Right hindlimb (tissue), 1 donor: ENCODE measurements around the gene PLCD1.
A peak's percentile ranks its signal among the peaks of the same experiment; 100 is the strongest.

ENCODE experiments used
- DNase-seq: peaks from one replicate; pipeline ENCODE4 v3.0.0-alpha.2; 2018

The PLCD1 gene

DNA sequence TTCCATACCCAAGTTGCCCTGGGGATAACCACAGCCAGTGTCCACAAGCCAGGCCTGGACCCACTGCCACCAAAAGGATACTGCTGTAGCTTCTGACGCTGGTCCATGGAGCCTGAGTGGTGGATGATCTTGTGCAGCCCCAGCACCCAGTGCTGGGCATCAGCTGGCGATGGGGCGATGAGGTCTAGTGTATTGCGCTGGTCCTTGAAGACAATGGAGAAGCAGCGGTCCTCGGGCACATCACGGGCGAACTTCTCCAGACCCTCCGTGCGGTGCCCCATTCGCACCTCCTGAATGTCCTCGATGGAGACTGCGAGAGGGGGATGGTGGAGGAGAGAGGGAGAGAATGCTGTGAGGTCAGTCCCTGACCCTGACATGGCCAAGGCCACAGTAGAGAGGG, 13.0 kb downstream of the PLCD1 start:
- DNase-seq = peak; percentile 14

GRCh38 chr3:38015984-38016383, 13.5 kb downstream of the PLCD1 start:
- DNase-seq = no peak

DNA sequence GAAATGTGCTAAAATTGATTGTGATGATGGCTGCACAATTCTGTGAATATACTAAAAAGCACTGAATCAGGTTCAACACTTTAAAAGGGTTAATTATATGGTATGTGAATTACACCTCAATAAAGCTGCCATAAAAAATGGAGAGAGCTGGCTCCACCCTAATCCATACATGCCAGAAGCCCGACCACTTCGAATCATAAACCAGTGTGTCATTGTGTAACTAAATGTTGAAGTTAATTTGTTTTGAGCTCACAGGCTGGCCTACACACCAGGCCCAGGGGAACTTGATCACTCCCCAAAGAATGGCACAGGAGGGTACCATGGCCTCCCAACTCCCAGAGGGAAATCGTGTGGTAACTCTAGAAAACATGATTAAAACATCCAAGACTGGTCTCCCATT, 14.0 kb downstream of the PLCD1 start:
- no peak for DNase-seq

- no peak for DNase-seq
Measured at GRCh38 chr3:38011111-38011510, 18.3 kb downstream of the PLCD1 start.

GRCh38 chr3:38009807-38010591, 19.4 kb downstream of the PLCD1 start:
- DNase-seq = no peak

DNA sequence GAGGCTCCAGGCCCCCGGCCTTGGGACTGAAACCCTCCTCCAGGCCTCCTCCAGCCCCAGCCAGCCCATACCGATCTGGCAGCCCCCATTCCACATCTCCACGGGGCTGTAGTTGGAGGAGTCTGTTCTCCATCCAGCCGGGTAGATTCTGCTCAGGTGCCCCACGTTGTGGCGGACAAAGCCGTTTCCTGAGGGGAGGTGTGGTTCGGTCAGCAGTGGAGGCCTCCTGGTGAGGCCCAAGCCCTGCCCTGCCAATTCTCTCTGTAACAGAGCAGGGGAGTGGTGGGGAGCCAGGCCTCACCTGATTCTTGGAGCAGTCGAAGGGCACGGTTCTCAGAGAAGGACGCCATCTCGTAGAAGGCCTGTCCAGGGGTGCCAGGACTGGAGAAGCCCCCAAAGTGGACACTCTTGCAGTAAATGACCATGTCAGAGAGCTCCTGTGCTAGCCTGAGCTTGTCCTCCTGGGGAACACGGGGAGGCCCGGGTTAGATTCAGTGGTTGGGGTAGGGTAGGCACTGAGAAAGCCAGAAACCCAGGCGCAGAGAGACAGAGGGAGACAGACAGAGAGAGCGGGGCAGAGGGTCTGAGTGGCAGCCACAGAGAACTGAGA, 20.4 kb downstream of the PLCD1 start:
- DNase-seq = no peak

GRCh38 chr3:38008191-38008701, 21.2 kb downstream of the PLCD1 start:
- DNase-seq = no peak

DNA sequence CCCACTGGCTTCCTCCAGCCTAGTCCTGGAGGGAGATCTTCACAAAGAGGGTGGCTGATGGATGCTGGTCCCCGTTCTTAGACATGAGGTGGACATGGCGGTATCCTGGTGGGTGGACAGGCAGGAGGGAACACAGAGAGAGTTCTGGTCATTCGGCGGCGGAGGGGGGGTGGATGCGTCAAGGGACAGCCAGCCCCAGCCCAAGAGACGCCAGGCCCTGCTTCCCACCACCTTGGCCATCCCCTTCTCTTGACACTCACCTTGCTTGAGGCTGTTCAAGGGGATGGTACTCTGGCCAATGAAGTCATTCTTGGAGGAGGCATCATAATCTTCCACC, 21.7 kb downstream of the PLCD1 start:
- DNase-seq = no peak

DNA sequence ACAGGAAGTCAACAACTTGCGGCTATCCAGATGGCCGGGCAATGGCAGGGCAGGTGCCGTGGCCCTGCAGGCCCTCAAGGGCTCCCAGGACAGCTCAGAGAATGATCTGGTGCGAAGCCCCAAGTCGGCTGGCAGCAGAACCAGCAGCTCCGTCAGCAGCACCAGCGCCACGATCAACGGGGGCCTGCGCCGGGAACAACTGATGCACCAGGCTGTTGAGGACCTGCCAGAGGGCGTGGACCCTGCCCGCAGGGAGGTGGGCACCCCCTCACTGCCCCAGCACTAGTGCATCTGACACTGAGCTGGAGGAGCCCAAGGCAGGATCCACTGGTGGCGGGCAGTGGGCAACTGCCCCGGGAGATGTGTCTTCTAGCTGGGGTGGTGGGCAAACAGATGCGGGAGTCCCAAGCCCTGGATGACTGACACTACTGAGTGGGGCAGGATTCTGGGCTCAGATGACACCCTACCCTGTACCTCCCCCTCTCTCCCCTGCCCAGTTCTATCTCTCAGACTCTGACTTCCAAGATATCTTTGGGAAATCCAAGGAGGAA, 22.9 kb downstream of the PLCD1 start:
- DNase-seq = no peak

GRCh38 chr3:38006031-38006430, 23.4 kb downstream of the PLCD1 start:
- DNase-seq = no peak

DNA sequence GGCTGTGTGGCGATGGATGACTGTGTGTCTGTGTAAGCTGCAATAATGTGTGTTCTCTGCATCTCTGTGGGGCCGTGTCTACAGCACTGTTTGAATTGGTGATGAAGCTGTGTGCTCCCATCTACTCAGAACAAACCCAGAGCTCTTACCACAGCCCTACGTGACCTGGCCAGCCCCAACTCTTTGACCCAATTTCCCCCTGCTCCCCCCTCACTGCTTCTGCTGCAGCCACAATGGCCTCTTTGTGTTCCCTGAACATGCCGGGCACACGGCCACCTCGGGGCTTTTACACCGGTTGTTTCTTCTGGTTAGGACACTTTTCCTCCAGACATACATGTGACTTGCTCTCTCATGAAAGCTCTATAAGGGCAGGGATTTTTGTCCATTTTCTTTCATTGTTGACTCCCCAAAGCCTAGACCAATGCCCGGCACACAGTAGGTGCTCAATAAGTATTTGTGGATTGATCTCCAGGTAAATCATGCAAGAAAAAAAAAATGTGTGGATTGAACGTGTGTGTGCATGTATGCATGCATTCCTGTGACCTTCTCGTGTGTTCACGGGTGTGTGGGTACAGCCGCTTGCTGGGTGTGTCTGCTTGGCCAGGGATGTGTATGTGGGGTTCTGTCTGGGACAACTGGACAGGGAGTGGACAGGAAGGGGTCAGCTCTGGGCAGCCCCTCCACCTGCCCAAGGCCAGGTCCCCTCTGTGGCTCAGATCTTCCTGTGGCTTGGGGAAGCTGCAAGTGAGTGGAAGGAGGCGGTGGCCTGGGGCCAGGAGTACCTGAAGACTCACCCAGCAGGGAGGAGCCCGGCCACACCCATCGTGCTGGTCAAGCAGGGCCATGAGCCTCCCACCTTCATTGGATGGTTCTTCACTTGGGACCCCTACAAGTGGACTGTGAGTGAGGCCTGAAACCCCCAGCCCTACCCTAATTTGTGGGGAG, 24.1 kb downstream of the PLCD1 start:
- no peak for DNase-seq

DNA sequence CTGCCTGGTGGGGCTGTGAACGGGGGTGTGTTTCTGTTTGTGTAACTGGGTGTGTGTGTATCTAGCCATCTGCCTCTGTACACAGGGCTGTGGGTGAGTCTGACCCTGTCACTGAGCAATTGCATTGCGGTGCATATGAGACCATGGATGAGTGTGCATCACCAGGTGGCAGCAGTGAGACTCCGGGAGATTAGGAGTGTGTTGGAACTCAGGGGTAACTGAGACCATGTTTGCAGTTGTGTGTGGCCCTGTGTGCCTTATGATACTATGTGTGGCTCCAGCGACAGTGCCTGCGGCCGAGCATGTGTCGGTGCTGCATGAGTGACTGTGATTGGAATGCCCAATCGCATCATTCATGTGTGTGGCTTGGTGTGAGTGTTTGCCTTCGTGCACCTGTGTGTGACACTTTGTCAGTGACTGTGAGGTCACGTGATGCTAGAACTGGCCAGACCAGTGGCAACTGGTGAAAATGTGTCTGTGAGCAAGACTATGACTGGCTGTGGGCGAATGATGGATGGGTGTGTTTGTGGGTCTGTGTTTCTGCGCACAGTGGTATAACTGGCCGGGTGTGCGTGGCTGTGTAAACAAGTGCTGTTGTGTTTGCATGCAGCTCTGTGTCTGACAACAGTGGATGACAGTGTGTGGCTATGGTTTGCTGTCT, 24.9 kb downstream of the PLCD1 start:
- peak; percentile 73 for DNase-seq

- DNase-seq = no peak
Measured at GRCh38 chr3:38003817-38004414, 25.5 kb downstream of the PLCD1 start.

DNA sequence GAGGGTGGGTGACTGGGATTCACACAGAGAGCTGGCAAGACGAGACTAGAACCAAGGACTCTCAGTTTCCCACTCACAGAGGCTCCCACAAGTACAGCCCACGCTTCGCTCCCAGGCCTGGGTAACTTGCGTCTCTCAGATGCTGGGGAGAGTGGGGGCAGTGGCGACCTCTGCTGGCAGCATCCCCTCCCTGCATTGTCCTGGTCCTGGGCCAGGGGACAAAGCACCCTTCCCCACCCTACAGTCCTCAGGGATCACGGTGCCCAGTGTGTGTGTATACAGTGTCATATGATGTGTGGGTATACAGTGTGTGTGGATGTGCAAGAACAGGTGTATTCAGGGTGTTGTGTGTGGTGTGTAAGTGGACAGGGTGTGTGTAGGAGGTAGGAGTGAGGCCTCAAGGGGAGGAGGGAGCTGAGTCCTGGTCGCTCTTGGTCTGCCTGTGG, 26.0 kb downstream of the PLCD1 start:
- peak; percentile 72 for DNase-seq

- no peak for DNase-seq
Measured at GRCh38 chr3:38002940-38003339, 26.5 kb downstream of the PLCD1 start.

GRCh38 chr3:38002291-38002876, 27.1 kb downstream of the PLCD1 start:
- peak; percentile 18 for DNase-seq

DNA sequence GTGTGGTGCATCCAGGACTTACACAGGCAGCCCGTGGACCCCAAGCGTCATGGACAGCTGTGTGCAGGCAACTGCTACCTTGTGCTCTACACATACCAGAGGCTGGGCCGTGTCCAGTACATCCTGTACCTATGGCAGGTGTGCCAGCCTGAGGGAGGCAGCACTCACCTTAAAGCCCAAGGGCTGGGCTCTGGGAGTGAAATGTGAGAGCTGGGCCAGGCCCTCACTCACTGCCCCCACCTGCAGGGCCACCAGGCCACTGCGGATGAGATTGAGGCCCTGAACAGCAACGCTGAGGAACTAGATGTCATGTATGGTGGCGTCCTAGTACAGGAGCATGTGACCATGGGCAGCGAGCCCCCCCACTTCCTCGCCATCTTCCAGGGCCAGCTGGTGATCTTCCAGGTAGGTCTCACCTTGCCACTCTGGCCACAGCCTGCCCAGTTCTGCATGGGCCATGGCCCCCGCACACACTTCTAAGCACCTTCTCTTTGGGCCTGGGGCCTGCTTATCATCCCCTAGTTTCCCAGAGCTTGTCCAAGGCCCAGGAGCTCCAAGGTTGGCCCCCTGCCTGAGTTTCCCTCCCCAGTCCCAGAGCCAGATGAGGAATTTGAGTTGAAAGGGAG, 27.9 kb downstream of the PLCD1 start:
- peak; percentile 35 for DNase-seq

DNA sequence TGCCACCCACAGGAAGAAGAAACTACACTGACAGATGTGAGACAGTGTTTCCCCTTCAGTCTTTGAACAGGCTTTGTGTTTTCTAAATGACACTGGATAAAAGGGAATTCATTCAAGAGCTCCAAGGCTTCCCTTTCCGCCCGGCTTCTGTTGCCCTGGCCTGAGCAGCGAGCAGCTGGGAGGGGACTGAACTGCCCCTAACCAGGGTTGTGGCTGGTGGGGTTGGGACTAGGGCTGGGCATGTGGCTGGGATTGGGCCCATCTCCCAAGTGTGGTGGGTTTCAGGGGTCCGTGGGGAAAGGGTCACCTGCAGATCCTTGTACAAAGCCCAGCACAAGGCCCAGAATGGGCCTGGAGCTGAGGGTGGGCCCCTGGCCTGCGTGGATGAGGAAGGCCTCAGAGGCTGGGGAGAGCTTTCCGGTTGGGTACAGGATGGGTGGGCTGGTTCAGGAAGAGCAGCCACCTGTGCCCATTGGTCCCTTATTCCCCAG, 28.4 kb downstream of the PLCD1 start:
- peak; percentile 16 for DNase-seq

- no peak for DNase-seq
Measured at GRCh38 chr3:38000242-38000916, 29.1 kb downstream of the PLCD1 start.

GRCh38 chr3:37999836-38000235, 29.6 kb downstream of the PLCD1 start:
- peak; percentile 15 for DNase-seq
